GM19238 (cell line): ENCODE measurements around the gene ZMIZ1.

Source experiments
- DNase-seq: peaks from one replicate; pipeline ENCODE4 v3.0.0; 2011; ENCODE audit warnings: low spot score; ENCODE audit not compliant: insufficient read length

The ZMIZ1 gene

DNA sequence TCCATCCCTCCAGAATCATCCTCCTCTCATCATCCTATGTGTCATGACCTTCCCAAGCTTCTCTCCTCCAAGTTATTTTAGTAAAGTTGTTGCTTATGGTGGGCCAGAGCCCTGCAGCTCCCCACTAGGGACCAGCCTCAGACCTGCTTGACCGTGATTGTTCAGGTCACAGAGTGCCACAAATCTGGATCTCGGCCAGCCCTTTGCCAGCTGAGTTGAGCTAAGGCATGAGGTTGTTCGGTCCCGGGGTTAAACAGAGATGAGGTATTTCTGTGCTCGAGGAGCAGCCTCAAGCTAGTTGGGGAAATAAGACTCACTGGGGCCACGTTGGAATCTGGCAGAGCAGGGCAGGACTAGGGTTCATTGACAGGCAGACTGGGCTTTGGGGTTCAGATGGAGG lies 212.2 kb downstream of the ZMIZ1 start:
- no peak for DNase-seq

DNA sequence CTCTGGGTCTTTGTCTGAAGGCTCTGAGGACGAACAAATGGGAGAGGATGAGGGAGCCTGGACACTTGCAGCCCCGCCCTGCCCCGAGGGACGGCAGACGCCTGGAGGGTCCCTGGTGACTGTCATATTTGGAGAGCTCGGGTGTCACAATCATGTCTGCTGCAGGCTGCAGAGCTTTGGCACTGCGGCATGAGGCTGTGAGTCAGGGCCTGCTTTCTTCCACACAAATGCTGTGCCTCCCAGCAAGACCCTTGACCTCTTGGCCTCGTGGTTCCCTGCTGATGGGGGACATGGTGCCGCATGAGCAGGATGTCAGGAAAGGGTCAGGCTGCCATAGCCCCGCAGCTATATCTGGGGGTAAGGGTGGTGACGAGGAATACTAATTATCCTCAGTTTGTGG lies 213.6 kb downstream of the ZMIZ1 start:
- no peak for DNase-seq

DNA sequence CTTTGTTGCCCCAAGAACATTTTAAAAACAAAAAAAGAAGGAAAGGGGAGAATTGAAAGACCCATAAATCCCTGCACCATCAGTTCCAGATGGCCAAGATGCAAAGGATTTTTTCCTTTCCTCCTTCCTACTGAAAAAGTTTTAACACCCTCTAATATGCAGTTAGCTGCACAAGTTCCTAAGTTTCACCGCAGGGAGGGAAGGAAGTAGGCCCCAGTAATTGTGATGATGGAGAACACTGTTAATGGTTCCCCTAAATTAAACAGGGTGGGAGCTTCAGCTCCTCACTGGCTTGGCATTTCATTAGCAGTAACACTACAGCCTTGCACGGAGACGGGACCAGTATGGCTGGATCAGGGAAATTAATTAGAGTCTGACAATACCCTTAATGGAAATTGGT lies 214.8 kb downstream of the ZMIZ1 start:
- DNase-seq: no peak

DNA sequence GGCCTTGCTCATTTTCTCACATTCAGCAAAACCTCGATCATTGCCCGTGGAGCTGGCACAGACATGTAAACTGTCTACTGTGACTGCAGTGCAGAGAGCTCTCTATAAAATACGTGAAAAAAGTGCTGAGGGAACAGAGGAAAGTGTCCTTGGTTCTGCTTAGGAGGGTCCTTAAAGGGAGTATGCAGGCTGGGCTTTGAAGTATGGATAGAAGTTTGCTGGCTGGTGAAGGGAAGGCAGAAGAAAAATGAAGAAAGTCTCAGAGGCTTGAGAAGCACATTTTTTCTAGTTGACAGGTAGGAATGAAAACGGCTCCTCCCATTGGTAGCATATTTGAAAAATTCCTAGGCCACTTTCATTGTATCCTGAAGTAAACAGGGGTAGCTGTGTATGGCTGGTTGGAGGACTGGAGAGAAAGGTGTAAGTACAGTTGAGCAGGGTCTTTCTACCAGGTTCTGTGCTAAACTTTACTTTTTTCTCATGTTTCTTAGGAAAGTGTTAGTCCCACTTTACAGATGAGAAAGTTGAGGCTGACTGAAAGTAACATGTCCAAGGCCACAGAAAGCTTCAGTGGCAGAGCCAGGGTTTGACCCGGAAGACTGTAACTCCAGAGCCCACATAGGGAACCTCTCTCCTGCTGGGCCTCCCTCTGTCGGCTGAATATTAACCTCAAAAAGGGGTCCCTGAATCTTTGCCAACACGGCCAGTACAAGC lies 215.5 kb downstream of the ZMIZ1 start:
- DNase-seq: no peak

DNA sequence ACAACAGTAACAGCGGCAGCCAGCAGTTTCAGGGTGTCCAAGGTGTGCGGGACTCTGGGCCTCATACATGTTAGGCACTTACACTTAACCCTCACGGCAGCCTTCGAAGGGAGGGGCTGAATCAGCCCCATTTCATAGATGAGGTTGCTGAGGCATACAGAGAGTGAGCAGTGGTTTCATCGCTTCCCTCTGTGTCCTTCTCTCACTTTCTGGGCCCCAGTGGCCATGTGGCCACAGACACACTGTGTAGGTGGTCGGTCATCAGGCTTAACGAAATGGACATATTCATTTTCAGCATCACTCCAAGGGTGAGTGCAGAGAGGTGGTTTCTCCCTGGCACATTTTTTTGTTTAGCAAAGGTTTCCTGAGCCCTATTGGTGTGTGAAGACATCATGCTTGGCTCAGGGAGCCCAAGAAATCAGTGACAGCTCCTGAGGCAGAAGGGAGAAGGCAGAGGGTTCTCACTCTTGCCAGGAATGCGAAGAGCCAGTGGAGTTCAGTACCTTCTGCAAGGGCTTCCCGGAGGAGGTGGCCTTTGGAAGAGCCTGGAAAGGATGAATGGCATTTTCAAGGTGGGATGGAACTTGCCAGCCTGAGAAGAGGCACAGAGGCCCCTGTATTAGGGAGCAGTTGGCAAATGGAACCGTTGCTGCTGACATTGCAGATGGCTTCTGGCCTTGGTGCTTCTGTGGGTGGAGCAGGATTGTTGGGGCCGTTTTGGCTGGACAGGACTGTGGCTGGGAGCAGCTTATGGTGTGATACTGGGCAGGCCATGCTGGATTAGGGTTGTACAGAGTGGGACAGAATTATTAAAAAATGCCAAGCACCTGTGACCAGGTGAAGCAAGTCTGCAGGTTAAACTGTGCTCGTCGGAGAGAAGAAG lies 216.8 kb downstream of the ZMIZ1 start:
- peak; percentile 62 for DNase-seq

DNA sequence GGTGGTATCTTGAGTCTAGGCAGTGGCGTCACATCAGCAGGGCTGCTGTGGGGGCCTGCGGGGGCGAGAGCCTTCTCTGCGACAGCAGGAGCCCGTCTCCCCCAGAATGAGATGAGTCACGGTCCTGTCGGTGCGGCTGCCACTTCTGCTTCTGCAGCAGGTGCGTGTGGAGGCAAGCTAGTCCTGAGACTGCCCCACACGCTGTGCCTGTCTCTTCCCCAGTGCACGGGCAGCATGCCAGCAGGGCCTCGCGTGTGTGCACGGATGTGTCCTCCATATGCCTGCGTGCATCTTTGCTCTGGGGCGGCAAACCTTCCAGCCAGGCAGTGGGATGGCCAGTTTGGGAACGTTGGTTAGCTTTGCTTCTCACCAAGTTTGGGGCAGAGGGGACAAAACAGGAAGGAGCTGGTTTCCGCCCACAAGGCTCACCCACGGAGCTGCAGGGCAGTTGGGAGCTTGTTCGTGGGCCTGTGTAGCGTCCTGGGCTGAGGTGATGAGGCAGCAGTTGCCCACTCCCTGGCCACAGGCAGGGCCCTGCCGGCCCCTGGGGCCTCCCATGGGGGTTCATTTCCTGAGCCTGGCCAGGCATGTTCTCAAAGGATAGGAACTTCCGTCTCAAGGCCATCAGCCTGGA lies 217.7 kb downstream of the ZMIZ1 start:
- peak; percentile 97 for DNase-seq

DNA sequence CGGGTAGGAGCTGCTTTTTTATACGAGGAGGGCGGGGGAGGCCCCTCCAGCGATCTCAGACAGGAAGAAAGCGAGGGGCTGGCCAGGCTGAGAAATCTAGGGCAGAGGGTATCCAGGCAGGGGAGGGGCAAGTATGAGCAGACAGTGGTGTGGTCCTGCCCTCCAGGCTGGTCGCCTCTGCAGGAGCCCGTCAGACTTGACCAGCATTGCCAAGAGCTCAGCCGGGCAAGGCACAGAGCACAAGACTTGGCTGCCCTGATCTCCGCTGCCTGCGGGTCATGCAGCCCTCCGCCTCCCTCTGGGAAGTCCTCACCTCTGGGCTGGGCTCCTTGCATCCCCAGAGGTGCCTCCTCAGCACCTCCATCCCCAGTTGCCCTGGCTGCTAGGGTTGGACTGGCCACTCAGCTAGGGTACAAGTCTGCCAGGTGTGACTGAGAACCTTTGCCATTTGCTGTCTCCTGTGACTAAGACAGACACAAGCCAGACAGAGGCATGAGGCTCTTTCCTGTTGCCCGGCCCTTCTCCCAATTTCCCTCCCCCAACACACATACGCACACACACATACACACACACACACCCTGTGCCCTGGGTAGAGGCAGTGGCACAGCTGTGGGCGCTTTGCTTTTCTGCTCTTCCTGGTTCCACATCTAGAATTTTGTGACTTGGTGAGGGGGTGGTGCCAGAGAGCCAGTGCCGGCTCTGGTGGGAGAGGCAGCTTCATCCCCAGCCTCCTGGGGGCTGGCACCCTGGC lies 219.4 kb downstream of the ZMIZ1 start:
- no peak for DNase-seq

DNA sequence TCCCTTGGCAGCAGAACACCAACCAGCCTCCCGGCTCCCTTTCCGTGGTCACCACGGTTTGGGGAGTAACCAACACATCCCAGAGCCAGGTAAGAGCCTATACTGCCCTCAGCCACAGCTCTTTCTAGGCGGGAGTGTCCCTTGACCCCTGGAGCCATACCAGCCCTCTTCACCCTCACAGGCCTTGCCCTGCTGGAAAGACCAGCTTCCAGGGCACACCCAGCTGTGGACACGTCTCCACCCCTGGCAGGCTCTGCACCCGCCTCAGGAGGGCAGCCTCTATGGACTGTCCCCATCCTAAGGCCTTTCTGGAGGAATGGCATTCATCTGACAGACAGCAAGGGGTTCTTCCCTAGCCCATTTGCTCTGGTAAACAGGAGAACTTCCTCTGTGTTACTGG lies 221.0 kb downstream of the ZMIZ1 start:
- no peak for DNase-seq

DNA sequence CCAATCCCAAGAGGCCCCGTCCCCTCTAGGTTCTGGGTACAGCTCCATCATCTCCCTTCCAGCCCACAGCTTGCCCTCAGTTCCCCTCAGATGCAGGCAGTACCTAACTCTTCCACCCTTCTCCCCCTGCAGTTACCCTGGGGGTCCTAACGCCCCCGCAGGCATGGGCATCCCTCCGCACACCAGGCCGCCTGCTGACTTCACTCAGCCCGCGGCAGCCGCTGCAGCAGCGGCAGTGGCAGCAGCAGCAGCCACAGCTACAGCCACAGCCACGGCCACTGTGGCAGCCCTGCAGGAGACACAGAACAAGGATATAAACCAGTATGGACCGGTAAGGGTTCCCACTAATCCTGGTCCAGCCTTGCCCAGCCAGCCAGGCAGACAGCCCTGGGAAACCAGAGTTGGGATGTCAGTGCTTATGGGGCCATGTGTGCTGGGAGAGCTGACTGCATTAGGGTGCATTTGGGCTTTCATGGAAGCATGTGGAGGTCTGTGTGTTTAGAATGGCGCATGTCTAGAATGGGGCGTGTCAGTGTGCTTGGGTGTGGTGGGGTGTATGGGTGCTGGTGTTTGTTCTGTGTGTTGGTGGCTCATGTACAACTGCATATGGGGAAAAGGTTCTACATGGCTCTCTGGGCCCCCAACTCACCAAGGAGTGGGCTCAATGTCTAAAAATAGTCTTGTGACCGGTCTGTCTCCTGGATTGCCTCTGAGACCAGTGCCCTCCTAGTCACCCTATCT lies 223.4 kb downstream of the ZMIZ1 start:
- DNase-seq: no peak

DNA sequence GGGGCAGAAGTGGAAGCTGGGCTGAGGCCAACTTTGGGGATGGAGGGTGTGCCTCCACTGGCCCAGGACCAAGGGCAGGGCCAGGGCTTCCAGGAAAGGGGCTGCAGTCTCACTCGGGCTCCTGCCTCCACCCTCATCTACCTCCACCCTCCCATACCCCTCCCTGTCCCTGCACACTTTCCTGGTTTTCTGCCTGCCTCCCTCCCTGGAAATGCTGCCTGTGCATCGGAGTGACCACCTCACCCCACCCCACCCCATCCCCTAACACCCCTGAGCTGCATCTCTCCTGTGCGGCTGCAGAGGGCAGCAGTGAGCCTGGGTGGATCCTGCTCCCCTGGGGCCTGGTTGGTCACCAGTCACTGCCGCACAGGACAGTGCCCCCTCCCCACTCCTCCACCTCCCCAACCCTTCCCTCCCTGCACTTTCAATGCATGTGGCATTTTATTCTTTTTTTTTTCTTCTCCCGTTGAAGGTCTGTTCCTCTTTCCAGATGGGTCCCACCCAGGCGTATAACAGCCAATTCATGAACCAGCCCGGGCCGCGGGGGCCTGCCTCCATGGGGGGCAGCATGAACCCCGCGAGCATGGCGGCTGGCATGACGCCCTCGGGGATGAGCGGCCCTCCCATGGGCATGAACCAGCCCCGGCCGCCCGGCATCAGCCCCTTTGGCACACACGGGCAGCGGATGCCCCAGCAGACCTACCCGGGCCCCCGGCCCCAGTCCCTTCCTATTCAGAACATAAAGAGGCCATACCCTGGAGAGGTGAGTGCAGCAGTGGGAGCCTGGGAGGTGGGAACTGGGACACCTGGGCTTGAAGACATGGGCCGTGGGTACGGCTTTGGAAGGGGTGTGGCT lies 224.4 kb downstream of the ZMIZ1 start:
- DNase-seq: peak; percentile 39

DNA sequence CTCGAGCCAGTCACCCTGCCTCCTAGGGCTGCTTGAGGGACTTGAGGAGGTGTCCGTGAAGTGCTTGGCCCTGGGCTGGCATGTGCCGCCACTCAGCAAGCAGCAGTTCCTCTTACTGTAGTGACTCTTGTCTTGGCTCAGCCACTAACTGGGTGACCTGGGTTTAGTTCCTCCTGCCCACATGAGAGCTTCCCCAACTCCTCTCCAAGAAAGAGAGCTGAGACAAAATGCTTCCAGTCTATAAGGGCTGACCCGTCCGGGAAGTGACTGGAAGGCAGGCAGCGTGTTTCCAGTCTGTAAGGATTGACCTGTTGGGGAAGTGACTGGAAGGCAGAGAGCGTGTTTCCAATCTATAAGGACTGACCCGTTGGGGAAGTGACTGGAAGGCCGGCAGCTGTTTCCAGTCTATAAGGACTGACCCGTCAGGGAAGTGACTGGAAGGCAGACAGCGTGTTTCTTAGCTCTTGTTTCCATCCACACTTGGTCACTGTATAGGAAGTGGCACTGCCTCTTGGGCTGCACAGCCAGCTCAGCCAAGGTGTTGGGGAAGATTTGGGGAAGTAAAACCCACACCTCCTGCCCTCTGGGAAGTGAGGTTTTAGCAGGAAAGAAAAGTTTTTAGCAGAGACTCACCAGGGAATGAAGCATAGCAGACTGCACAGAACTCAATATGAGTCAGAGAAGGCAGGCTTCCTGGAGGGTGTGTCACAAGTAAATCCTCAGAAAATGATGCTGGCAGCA lies 225.2 kb downstream of the ZMIZ1 start:
- DNase-seq: no peak

DNA sequence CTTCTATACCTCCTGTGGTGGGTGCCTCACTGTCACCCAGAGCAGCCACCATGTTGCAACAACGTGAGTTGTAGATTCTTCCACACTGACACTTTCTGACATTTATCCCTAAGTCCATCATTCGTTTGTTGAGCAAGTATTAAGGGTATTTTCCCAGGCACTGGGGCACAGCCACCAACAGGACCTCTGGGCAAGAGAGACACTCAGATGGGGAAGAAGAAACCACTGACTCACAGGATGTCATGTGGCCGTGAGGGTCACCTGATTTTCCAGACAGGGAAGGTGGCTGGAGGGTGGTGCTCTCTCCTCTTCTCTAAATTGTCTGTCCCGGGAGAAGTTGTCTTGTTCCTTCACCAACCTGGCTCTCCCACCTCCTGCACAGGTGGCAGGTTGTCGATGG lies 226.8 kb downstream of the ZMIZ1 start:
- DNase-seq: no peak

DNA sequence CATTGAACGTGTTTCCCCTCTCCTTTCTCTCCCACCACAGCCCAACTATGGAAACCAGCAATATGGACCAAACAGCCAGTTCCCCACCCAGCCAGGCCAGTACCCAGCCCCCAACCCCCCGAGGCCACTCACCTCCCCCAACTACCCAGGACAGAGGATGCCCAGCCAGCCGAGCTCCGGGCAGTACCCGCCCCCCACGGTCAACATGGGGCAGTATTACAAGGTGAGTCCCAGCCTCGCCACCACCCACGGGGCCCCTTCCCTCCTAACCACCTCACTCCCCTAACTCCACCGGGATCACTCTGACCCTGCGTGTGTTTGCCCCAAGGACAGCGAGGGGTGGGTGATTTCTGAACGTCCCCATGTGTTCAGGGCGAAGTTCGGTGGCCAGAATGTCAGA lies 227.7 kb downstream of the ZMIZ1 start:
- DNase-seq: no peak

DNA sequence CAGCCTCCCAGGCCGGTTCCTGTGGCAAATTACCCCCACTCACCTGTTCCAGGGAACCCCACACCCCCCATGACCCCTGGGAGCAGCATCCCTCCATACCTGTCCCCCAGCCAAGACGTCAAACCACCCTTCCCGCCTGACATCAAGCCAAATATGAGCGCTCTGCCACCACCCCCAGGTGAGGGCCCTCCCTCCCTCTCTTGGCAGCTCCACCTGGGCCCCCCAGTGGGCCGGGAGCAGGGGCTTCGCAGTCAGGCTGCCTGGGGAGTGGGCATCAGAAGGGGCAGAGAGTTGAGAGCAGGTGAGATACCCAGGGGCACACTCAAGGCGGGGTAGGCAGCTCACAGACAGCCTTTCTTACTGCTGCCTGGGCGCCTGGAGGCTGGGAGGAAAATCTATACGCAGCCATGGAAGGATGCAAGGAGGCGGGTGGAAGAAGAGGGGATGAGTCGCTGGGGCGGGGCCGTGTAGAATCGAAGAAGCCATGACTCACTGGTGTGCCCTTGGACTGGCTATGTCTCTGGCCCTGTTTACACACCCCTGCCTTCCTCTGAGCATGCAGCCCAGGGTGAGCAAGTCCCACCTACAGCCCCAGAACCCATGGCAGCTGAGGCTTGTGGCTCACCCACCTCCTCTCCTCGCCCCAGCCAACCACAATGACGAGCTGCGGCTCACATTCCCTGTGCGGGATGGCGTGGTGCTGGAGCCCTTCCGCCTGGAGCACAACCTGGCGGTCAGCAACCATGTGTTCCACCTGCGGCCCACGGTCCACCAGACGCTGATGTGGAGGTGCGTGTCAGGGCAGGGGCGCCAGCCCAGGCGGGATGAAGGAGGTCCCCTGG lies 229.9 kb downstream of the ZMIZ1 start:
- no peak for DNase-seq

DNA sequence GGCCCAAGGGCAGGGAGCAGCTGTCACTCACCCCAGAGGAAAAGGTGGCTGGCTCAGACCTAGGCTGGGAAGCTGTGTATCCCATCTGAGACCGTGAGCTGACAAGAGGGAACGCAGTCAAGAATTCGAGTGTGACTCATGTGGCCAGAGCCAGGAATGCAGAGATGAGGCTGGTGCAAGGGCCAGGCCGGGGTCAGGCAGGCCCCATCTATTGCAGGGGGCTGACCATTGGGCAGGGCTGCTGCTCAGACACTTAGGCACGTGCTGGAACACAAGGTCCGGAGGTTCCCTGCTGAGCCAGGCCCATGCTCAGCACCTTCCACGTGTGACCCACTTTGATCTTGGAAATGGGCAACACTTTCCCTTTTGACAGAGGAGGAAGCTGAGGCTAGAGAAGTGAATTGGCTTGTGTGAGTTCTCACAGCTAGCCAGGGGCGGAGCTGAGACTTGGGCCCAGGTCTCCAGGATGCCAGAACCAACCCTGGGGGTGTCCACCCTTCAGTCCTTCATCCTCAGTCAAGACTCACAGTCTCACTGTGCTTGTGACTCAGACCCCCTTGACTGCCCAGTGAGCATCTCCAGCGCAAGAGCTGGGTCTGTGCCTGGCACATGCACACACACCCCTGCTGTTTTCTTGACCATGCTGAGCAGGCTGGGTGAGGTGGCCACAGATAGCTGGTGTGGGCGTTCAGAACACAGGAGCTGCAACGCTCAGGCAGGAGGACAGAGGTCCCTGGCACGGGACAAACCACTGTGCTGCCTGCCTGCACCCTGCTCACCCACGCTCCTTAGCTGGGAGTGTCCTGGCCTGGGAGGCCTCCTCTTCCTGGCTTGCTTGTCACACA lies 230.9 kb downstream of the ZMIZ1 start:
- DNase-seq: no peak

DNA sequence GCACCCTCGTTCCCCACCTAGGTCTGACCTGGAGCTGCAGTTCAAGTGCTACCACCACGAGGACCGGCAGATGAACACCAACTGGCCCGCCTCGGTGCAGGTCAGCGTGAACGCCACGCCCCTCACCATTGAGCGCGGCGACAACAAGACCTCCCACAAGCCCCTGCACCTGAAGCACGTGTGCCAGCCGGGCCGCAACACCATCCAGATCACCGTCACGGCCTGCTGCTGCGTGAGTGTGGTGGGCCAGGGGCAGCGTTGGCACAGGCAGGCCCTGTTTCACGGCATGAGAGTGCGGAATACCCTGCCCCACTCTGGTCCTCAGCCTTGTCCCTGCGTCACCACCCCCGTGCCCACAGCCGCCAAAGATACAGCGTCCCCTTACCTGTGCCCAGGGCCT lies 231.9 kb downstream of the ZMIZ1 start:
- no peak for DNase-seq

DNA sequence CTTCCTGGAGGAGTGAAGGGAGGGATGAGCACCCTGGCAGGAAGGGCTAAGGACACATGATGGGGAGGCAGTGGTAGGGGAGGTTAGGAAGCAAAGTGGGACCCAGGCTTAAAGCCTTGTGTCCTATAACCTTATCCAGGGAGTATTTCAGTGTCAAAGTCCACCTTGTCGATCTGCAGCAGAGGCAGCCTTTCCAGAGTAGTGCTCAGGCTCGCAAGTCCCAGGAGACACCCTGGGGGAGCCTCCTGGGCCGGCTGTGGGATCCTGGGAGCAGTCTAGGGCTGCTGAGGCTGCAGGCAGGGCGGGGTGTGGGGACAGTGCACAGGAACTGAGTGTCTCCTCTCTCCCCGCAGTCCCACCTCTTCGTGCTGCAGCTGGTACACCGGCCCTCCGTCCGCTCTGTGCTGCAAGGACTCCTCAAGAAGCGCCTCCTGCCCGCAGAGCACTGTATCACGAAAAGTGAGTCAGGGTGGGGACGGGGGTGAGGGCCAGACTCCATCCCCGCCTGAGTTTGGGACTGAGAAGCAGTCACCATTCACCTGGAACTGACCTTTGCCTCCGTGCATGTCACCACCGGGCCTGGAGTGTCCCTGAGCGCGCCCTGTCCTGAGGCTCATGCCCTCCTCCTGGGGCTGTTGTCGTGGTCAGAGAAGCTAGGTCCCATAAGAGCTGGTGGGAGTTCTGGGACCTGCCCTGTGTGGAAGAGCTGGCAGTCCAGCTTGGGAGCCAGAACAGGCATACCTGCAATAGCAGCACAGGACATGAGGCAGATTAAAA lies 233.2 kb downstream of the ZMIZ1 start:
- DNase-seq: no peak
